Panc1 (cell line): ENCODE results near the gene ZNF688. TPM values are rescaled to one million over a fixed set of nuclear protein-coding genes. Genes with fewer than 3 reads are reported as not detected.
"Not testable (repeated sequence)": the region's sequence is repeated elsewhere in the genome, so short reads cannot be mapped to it uniquely, and the experiment has no call there.

ENCODE experiments used
- ATAC-seq: fragments of 200-7000 bp; cut with Tn5 transposase; 2 replicates; pipeline ENCODE4 v1.9.1; 2020; ENCODE audit warnings: mild to moderate bottlenecking, moderate library complexity
- BruUV-seq: library from RNA; stranded (reverse); fragments of 400-500 nt; replicated peaks from 2 replicates; lab custom pipeline; 2021; lab: Mats Ljungman, UMichigan
- CTCF ChIA-PET: fragments of 300-600 bp; sonication (Branson Sonifier 250); formaldehyde crosslinking; loops from one replicate; lab custom pipeline; 2022; ENCODE audit warnings: antibody characterized with exemption; lab: Charles Lee
- POLR2A ChIA-PET: fragments of 300-600 bp; sonication (Branson Sonifier 250); formaldehyde crosslinking; loops from one replicate; lab custom pipeline; 2022; ENCODE audit warnings: antibody characterized with exemption; lab: Charles Lee
- DNase-seq: peaks from one replicate; pipeline ENCODE4 v3.0.0-alpha.2; 2010; ENCODE audit warnings: low read depth, low spot score
- H3K27ac ChIP-seq: 2 replicates; pipeline ENCODE4 v1.5.1; 2011; ENCODE audit warnings: mild to moderate bottlenecking, low read length, inconsistent platforms
- H3K27me3 ChIP-seq: fragments of 200-500 bp; sonication (Bioruptor generic); 2 replicates; pipeline ENCODE4 v1.6.0; 2014; ENCODE audit warnings: low read length, inconsistent platforms; ENCODE audit not compliant: control insufficient read depth, insufficient read depth
- H3K36me3 ChIP-seq: fragments of 200-500 bp; sonication (Bioruptor generic); 2 replicates; pipeline ENCODE4 v1.5.1; 2014; ENCODE audit warnings: inconsistent platforms, mild to moderate bottlenecking, low read length, moderate library complexity; ENCODE audit not compliant: control insufficient read depth, insufficient read depth
- H3K4me1 ChIP-seq: 2 replicates; pipeline ENCODE4 v1.5.1; 2011; ENCODE audit warnings: inconsistent platforms, mild to moderate bottlenecking, low read length, moderate library complexity; ENCODE audit not compliant: control insufficient read depth, insufficient read depth
- H3K4me3 ChIP-seq, 2 experiments: 2 replicates each; pipeline ENCODE4 v1.5.1; 2011 to 2012; ENCODE audit warnings: low read depth in 2 of 2, low read length in 2 of 2, mild to moderate bottlenecking in 2 of 2, inconsistent platforms in 1 of 2, moderate library complexity in 1 of 2
- H3K9me3 ChIP-seq: fragments of 200-500 bp; sonication (Bioruptor generic); 2 replicates; pipeline ENCODE4 v1.5.1; 2014; ENCODE audit warnings: low read depth, mild to moderate bottlenecking, inconsistent platforms, low read length, moderate library complexity; ENCODE audit not compliant: control insufficient read depth, insufficient read depth
- POLR2AphosphoS5 ChIP-seq: IDR thresholded peaks from 2 replicates; pipeline ENCODE4 v1.6.1; 2012; ENCODE audit warnings: mild to moderate bottlenecking, low read depth, low read length, moderate library complexity
- SIN3A ChIP-seq: IDR thresholded peaks from 2 replicates; pipeline ENCODE4 v1.6.1; 2012; ENCODE audit warnings: low read depth, mild to moderate bottlenecking, low read length, moderate library complexity, borderline replicate concordance; ENCODE audit not compliant: insufficient read depth
- TCF7L2 ChIP-seq: IDR thresholded peaks from 2 replicates; pipeline ENCODE4 v1.6.1; 2011; ENCODE audit warnings: mild to moderate bottlenecking, low read depth, low read length, inconsistent platforms
- in situ Hi-C: cut with HindIII; loops from 2 replicates; pipeline ENCODE4 v1.10.0; 2016; ENCODE audit warnings: low sequenced_read_pairs, low pct_unique_long_range_greater_than_20kb
- intact Hi-C: fragments of 100-400 bp; cut with micrococcal nuclease; formaldehyde crosslinking; loops from one replicate; pipeline ENCODE4 v1.10.0; 2022; ENCODE audit not compliant: unreplicated experiment
- total RNA-seq: library from RNA; stranded (reverse); gene quantifications from one replicate; pipeline ENCODE4 v1.2.1, GENCODE V29; 2021; ENCODE audit not compliant: unreplicated experiment
- TF ChIP-seq, protein P1 (sequence below), 2 experiments: IDR thresholded peaks; 2 replicates each; pipeline ENCODE4 v1.6.1; 2011 to 2012; ENCODE audit warnings: low read depth in 2 of 2, control low read depth in 1 of 2, low read length in 1 of 2, mild to moderate bottlenecking in 1 of 2, moderate library complexity in 1 of 2; ENCODE audit not compliant: insufficient read depth in 1 of 2
- TF ChIP-seq, protein P2 (sequence below): fragments of 450-650 bp; IDR thresholded peaks from 2 replicates; pipeline ENCODE4 v1.5.1; 2017; ENCODE audit warnings: mild to moderate bottlenecking

ZNF688 gene
- total RNA-seq, 1 experiment from 2014 or later: 7.7 TPM

GRCh38 chr16:30589582-30589981 is 18.1 kb upstream of the ZNF688 start:
- intact Hi-C loops, POLR2A ChIA-PET, H3K9me3 ChIP-seq, H3K4me1 ChIP-seq, H3K4me3 ChIP-seq, CTCF ChIA-PET, DNase-seq, ATAC-seq, BruUV-seq, in situ Hi-C loops, H3K27ac ChIP-seq, H3K27me3 ChIP-seq, H3K36me3 ChIP-seq: not testable (repeated sequence)

- in situ Hi-C loops: no loop called here
- POLR2A ChIA-PET: interaction anchor here (0.7 kb wide), 1 partner anchor 71 kb away, joined by 7 read pairs; no protein-coding TSS in a partner anchor
- CTCF ChIA-PET: no interaction called here
These were observed 17.1 kb upstream of the ZNF688 start for GRCh38 chr16:30588651-30589050.

More at GRCh38 chr16:30588651-30589050, 17.1 kb upstream of the ZNF688 start:
- intact Hi-C loops: no loop called here
- ATAC-seq: no peak
- Histone ChIP-seq H3K9me3 (no peaks in the 10 kb centered on the region), H3K4me3 (no peak overlapping the region), H3K27me3 (no peaks in the 10 kb centered on the region), H3K4me1 (no peaks in the 10 kb centered on the region; the same call in 1 of the 2 replicates), H3K27ac (no peak overlapping the region), H3K36me3 (no peaks in the 10 kb centered on the region)
- no TSS peak for BruUV-seq
- TF ChIP-seq TCF7L2 (no peak), SIN3A (no peak), POLR2AphosphoS5 (no peak)
- TF ChIP-seq, protein P1, sequence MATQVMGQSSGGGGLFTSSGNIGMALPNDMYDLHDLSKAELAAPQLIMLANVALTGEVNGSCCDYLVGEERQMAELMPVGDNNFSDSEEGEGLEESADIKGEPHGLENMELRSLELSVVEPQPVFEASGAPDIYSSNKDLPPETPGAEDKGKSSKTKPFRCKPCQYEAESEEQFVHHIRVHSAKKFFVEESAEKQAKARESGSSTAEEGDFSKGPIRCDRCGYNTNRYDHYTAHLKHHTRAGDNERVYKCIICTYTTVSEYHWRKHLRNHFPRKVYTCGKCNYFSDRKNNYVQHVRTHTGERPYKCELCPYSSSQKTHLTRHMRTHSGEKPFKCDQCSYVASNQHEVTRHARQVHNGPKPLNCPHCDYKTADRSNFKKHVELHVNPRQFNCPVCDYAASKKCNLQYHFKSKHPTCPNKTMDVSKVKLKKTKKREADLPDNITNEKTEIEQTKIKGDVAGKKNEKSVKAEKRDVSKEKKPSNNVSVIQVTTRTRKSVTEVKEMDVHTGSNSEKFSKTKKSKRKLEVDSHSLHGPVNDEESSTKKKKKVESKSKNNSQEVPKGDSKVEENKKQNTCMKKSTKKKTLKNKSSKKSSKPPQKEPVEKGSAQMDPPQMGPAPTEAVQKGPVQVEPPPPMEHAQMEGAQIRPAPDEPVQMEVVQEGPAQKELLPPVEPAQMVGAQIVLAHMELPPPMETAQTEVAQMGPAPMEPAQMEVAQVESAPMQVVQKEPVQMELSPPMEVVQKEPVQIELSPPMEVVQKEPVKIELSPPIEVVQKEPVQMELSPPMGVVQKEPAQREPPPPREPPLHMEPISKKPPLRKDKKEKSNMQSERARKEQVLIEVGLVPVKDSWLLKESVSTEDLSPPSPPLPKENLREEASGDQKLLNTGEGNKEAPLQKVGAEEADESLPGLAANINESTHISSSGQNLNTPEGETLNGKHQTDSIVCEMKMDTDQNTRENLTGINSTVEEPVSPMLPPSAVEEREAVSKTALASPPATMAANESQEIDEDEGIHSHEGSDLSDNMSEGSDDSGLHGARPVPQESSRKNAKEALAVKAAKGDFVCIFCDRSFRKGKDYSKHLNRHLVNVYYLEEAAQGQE (IDR thresholded peaks at IDR 0.05; ENCODE audit: insufficient read depth in 1 of 2, low read depth in 2 of 2, low read length in 1 of 2): no peak
- TF ChIP-seq, protein P2, sequence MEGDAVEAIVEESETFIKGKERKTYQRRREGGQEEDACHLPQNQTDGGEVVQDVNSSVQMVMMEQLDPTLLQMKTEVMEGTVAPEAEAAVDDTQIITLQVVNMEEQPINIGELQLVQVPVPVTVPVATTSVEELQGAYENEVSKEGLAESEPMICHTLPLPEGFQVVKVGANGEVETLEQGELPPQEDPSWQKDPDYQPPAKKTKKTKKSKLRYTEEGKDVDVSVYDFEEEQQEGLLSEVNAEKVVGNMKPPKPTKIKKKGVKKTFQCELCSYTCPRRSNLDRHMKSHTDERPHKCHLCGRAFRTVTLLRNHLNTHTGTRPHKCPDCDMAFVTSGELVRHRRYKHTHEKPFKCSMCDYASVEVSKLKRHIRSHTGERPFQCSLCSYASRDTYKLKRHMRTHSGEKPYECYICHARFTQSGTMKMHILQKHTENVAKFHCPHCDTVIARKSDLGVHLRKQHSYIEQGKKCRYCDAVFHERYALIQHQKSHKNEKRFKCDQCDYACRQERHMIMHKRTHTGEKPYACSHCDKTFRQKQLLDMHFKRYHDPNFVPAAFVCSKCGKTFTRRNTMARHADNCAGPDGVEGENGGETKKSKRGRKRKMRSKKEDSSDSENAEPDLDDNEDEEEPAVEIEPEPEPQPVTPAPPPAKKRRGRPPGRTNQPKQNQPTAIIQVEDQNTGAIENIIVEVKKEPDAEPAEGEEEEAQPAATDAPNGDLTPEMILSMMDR: no peak
- no peak for DNase-seq
